Peyer's patch (tissue), 4 donors: ENCODE measurements around the gene EDEM1.
"Not testable (repeated sequence)": the region's sequence is repeated elsewhere in the genome, so short reads cannot be mapped to it uniquely, and the experiment has no call there.

Source experiments
- POLR2A ChIP-seq, 2 donors: fragments of 450-650 bp; IDR thresholded peaks; one replicate each; pipeline ENCODE4 v1.5.1; 2017; ENCODE audit warnings: antibody characterized with exemption in 2 of 2, mild to moderate bottlenecking in 2 of 2, moderate library complexity in 2 of 2
- TF ChIP-seq, protein P1 (sequence below), 6 experiments: fragments of 450-650 bp in 4 of 6; fragments of 200-600 bp in 2 of 6; sonication (generic) in 1 of 6; IDR thresholded peaks; one replicate each; pipeline ENCODE4 v1.5.1; 2017 to 2019; ENCODE audit warnings: antibody characterized with exemption in 6 of 6, mild to moderate bottlenecking in 3 of 6, moderate library complexity in 1 of 6

DNA sequence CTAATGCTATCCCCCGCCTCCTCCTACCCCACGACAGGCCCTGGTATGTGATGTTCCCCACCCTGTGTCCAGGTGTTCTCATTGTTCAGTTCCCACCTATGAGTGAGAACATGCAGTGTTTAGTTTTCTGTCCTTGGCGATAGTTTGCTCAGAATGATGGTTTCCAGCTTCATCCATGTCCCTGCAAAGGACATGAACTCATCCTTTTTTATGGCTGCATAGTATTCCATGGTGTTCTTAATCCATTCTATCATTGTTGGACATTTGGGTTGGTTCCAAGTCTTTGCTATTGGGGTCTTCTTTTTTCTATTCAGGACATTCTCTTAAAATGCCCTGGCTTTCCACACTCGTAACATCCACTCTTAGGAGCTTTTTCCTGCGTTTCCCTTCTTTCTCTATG is 40.4 kb upstream of the EDEM1 start:
- TF ChIP-seq, protein P1, sequence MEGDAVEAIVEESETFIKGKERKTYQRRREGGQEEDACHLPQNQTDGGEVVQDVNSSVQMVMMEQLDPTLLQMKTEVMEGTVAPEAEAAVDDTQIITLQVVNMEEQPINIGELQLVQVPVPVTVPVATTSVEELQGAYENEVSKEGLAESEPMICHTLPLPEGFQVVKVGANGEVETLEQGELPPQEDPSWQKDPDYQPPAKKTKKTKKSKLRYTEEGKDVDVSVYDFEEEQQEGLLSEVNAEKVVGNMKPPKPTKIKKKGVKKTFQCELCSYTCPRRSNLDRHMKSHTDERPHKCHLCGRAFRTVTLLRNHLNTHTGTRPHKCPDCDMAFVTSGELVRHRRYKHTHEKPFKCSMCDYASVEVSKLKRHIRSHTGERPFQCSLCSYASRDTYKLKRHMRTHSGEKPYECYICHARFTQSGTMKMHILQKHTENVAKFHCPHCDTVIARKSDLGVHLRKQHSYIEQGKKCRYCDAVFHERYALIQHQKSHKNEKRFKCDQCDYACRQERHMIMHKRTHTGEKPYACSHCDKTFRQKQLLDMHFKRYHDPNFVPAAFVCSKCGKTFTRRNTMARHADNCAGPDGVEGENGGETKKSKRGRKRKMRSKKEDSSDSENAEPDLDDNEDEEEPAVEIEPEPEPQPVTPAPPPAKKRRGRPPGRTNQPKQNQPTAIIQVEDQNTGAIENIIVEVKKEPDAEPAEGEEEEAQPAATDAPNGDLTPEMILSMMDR (IDR thresholded peaks at IDR 0.05), result not testable (repeated sequence)
- TF ChIP-seq POLR2A (IDR thresholded peaks at IDR 0.05), result not testable (repeated sequence)
